Thyroid gland (tissue), 4 donors: Measurements from ENCODE around the gene ANAPC10. TPM values are rescaled to one million over a fixed set of nuclear protein-coding genes. Genes with fewer than 3 reads are reported as not detected.

ENCODE experiments used
- DNase-seq, 2 donors: peaks; one replicate each; pipeline ENCODE4 v3.0.0-alpha.2; 2019
- H3K27ac ChIP-seq, 3 donors: fragments of 200-600 bp; sonication (generic); 1 replicate in 2 of 3; 2 replicates in 1 of 3; pipeline ENCODE4 v1.5.1; 2016 to 2019; ENCODE audit warnings: mild to moderate bottlenecking in 1 of 3, moderate library complexity in 1 of 3
- H3K27me3 ChIP-seq: fragments of 200-600 bp; sonication (generic); one replicate; pipeline ENCODE4 v1.5.1; 2019
- H3K36me3 ChIP-seq, 2 donors: fragments of 200-600 bp; sonication (generic); one replicate each; pipeline ENCODE4 v1.5.1; 2016 to 2019
- H3K4me1 ChIP-seq, 2 donors: fragments of 200-600 bp; sonication (generic); one replicate each; pipeline ENCODE4 v1.5.1; 2017 to 2019
- H3K4me3 ChIP-seq, 3 donors: fragments of 200-600 bp; sonication (generic); replicated peaks in 1 of 3; 1 replicate in 2 of 3; 2 replicates in 1 of 3; pipeline ENCODE4 v1.5.1; 2016; ENCODE audit warnings: mild to moderate bottlenecking in 1 of 3
- H3K9me3 ChIP-seq: fragments of 200-600 bp; sonication (generic); one replicate; pipeline ENCODE4 v1.5.1; 2017
- CTCF ChIP-seq, 6 experiments: fragments of 200-600 bp in 3 of 6; fragments of 450-650 bp in 3 of 6; sonication (generic) in 3 of 6; IDR thresholded peaks; one replicate each; pipeline ENCODE4 v1.5.1; 2016 to 2019; ENCODE audit warnings: antibody characterized with exemption in 6 of 6, mild to moderate bottlenecking in 2 of 6, inconsistent platforms in 1 of 6, moderate library complexity in 1 of 6
- POLR2A ChIP-seq, 2 donors: fragments of 450-650 bp; IDR thresholded peaks; one replicate each; pipeline ENCODE4 v1.6.1; 2017; ENCODE audit warnings: antibody characterized with exemption in 2 of 2, mild to moderate bottlenecking in 2 of 2, moderate library complexity in 1 of 2
- WGBS, 2 donors: methylation state at CpG; one replicate each; pipeline ENCODE4 v1.1.5; 2017; 5-methylcytosine and 5-hydroxymethylcytosine counted together
- intact Hi-C: fragments of 100-400 bp; cut with DNase I; formaldehyde crosslinking; loops from one replicate; pipeline ENCODE4 v1.15.1; 2023
- total RNA-seq, 4 donors: library from RNA; depleted of rRNA; stranded (reverse); fragments of >200 nt; gene quantifications; one replicate each; pipeline ENCODE4 v1.2.3, GENCODE V29; 2016

Gene ANAPC10
- total RNA-seq, 4 donors from 2014 or later: 35.1 to 80.8 (median 47.9) TPM

GRCh38 chr4:145130130-145130529 is 32.1 kb upstream of the ANAPC10 start:
- H3K27ac ChIP-seq: no peak overlapping the region
- intact Hi-C loops: no loop called here
- no peak for DNase-seq

GRCh38 chr4:145125396-145125795 is 27.4 kb upstream of the ANAPC10 start:
- Histone ChIP-seq H3K27me3 (no peaks in the 10 kb centered on the region), H3K9me3 (no peaks in the 10 kb centered on the region), H3K27ac (no peak overlapping the region), H3K36me3 (peaks cover 20 to 43% of the 10 kb centered on the region in 2 donors), H3K4me3 (no peak overlapping the region), H3K4me1 (no peaks in the 10 kb centered on the region)
- intact Hi-C loops: no loop called here
- no peak for TF ChIP-seq POLR2A (IDR thresholded peaks at IDR 0.05)
- no peak for TF ChIP-seq CTCF (IDR thresholded peaks at IDR 0.05)
- no peak for DNase-seq
- 95 to 98% methylated on average over 2 of the region's 2 CpGs for WGBS, 2 donors

More at GRCh38 chr4:145130130-145130529, 32.1 kb upstream of the ANAPC10 start:
- no peak overlapping the region for H3K4me3 ChIP-seq
- H3K27me3 ChIP-seq: no peaks in the 10 kb centered on the region
- TF ChIP-seq POLR2A (IDR thresholded peaks at IDR 0.05) (no peak), CTCF (IDR thresholded peaks at IDR 0.05) (no peak)
- peaks cover 0 to 3% of the 10 kb centered on the region in 2 donors for H3K4me1 ChIP-seq
- H3K9me3 ChIP-seq: no peaks in the 10 kb centered on the region
- H3K36me3 ChIP-seq: peaks cover 8 to 20% of the 10 kb centered on the region in 2 donors

GRCh38 chr4:145108128-145108527 is 10.1 kb upstream of the ANAPC10 start:
- no peak for DNase-seq
- Histone ChIP-seq H3K4me3 (no peak overlapping the region), H3K4me1 (no peaks in the 10 kb centered on the region), H3K9me3 (no peaks in the 10 kb centered on the region), H3K27me3 (no peaks in the 10 kb centered on the region), H3K36me3 (peaks cover 30 to 46% of the 10 kb centered on the region in 2 donors), H3K27ac (no peak overlapping the region)
- TF ChIP-seq CTCF (IDR thresholded peaks at IDR 0.05): no peak
- TF ChIP-seq POLR2A (IDR thresholded peaks at IDR 0.05): no peak
- intact Hi-C loops: no loop called here

- no peaks in the 10 kb centered on the region for H3K9me3 ChIP-seq
- no peak overlapping the region for H3K27ac ChIP-seq
- peaks cover 30 to 37% of the 10 kb centered on the region in 2 donors for H3K36me3 ChIP-seq
- 75 to 79% methylated on average over 2 of the region's 2 CpGs for WGBS, 2 donors
- intact Hi-C loops: no loop called here
- no peaks in the 10 kb centered on the region for H3K4me1 ChIP-seq
- H3K4me3 ChIP-seq: no peak overlapping the region
- TF ChIP-seq POLR2A (IDR thresholded peaks at IDR 0.05): no peak
- no peak for TF ChIP-seq CTCF (IDR thresholded peaks at IDR 0.05)
- DNase-seq: no peak
- no peaks in the 10 kb centered on the region for H3K27me3 ChIP-seq
These were observed 9.1 kb upstream of the ANAPC10 start for GRCh38 chr4:145107126-145107525.

- intact Hi-C loops: no loop called here
- Histone ChIP-seq H3K4me1 (peaks cover 11 to 12% of the 10 kb centered on the region in 2 donors), H3K36me3 (peaks cover 13 to 18% of the 10 kb centered on the region in 2 donors), H3K9me3 (no peaks in the 10 kb centered on the region), H3K27me3 (no peaks in the 10 kb centered on the region), H3K4me3 (no peak overlapping the region), H3K27ac (no peak overlapping the region)
- no peak for TF ChIP-seq CTCF (IDR thresholded peaks at IDR 0.05)
- no peak for TF ChIP-seq POLR2A (IDR thresholded peaks at IDR 0.05)
- no peak for DNase-seq
- WGBS, 2 donors: 84 to 89% methylated on average over 3 of the region's 3 CpGs
These were observed 5.5 kb upstream of the ANAPC10 start for GRCh38 chr4:145103496-145103895.
